Measurements from ENCODE around the gene ARMC9.
"Not testable (repeated sequence)": the region's sequence is repeated elsewhere in the genome, so short reads cannot be mapped to it uniquely, and the experiment has no call there.

Gene ARMC9, protein sequence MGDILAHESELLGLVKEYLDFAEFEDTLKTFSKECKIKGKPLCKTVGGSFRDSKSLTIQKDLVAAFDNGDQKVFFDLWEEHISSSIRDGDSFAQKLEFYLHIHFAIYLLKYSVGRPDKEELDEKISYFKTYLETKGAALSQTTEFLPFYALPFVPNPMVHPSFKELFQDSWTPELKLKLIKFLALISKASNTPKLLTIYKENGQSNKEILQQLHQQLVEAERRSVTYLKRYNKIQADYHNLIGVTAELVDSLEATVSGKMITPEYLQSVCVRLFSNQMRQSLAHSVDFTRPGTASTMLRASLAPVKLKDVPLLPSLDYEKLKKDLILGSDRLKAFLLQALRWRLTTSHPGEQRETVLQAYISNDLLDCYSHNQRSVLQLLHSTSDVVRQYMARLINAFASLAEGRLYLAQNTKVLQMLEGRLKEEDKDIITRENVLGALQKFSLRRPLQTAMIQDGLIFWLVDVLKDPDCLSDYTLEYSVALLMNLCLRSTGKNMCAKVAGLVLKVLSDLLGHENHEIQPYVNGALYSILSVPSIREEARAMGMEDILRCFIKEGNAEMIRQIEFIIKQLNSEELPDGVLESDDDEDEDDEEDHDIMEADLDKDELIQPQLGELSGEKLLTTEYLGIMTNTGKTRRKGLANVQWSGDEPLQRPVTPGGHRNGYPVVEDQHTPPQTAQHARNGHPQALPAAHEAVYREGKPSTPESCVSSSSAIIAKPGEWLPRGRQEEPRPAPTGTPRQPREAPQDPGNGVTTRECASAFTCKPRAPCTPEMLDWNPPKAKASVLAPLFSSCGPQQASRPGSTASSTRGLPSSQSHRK

DNA sequence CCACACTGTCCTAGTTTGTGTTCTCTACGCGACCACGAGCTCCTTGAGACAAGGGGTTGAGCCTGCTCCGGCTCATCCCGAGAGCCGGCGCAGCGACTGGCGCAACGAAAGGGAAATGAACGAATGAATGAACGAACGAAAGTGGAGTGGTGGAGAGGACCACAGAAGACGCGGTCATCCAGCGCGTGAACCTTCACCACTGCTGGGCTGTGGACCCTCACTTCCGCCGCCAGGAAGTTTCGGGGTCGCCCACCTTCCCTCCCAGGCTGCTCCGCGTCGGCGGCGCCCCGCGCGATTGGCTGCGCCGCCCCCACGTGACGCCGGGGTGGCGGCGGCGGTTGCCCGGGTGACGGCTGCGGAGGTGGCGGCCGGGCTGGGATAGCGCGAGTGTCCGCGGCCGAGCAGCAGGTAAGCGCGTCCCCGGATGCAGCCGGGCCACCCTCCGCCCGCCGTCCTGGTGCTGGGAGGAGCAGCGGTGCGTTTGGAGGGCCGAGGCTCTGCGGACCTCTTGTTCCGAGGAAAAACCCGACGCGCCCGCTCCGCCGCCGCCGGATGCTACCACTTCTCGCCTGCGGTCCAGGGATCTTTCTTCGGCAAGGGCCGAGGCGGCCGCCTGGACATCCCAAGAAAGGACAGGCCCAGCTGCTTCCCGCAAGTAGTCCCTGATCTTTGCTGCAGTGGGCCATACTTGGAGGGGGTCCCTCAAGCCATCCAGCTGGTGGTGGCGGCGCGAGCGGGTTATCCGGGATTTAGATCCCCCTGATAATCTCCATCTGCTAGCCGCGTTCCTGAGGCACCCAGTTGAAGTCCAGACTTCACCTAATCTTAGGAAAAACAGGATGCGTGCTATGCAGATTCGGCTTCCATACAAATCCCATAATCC, at the start of gene ARMC9:
TSS of gene ARMC9 (plus strand) at position 341 of the 883 bp plus-strand sequence. CDS start 7,608 bp downstream, outside the sequence.
- peak; percentile 86 for DNase-seq

DNA sequence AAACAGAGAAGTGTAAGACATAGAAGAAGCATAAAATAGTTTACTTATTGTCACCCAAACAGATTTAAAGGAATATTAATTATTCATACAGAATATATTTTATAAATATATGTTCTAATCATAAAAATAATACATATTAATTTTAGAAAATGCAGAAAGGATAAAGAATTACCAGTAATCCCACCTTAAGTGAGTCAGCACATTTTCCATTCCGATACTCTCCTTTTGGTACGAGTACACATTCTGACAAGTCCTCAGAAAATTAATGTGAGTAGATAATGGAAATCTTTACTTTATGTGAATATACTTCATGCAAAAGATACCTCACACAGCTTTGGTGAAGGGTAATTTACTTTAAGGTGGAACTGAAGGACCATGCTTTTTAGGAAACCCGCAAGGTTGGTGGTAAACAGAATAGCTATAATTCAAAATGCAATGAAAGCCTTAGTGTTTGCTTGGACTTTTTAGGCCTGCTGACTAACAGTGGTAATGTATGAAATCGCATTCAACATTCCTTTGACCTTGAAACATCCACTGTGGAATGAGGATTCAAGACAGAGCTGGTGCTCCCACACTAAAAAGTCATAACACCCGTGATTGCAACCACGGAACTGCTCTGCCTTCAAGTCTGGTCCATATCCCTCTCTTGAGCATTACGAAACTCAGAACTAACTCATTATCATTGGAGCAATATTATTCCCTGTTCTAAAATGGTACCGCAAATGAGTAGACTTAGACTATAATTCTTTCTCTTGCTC, 45.5 kb upstream of the ARMC9 start:
- no peak for DNase-seq

DNA sequence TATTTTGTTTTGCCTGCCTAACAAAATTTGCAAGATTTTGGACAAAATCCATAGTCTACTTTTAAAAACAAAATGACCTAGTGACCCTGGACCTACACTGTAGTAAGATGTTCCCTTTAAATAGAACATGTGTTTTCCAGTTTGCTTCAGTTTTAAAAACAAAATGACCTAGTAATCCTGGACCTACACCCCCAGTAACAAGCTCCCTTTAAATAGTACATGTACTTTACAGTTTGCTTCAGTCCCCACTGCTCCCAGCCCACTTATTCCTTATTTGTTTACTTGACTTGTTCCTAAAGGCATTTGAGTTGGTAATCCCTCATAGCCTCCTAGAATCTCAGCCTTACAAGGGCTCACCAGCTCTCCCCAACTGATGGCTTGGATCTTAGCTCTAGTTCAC, 39.1 kb upstream of the ARMC9 start:
- DNase-seq, result no peak

DNA sequence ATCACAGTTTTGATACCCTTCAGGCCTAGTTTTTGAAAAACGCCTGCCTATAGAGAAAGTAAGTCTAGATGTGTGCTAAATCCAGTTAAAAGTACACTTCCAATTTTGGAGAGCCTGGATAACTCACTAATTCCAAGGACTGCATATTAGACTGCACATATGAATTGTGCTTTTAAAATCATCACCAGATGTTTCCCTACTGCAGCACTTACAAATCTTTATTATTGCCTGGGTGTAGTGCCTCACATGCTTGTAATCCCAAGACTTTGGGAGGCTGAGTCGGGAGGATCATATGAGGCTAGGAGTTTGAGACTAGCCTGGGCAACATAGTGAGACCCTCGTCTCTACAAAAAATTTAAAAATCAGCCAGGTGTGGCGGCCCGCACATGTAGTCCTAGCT, 37.7 kb upstream of the ARMC9 start:
- DNase-seq, result no peak

DNA sequence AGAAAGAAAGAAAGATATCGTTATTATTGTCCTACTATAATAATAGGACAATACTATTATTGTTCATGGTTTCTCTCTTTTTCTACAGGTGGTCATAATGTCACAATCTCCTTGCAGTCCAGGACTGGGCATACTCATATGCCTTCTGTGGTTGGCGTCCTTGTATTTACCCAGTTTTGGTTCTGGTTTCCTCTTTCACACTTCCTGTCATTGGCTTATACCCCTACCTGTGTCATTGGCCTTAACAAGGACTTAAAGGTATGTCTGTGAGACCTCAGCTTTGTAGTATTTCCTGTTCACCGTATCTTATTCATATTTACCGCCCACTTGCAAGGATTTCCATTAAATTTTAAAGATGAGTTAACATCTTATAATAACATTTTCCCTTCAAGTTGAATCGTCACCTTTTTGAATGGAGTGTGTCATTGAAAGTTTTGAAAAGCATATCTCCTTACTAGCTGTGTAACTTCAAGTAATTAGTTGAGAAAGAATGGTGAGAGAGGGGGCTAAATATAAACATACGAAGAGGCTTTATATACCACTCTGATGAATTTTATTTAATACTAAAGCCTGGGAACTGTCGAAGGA, 37.1 kb upstream of the ARMC9 start:
- DNase-seq, result peak; percentile 20

DNA sequence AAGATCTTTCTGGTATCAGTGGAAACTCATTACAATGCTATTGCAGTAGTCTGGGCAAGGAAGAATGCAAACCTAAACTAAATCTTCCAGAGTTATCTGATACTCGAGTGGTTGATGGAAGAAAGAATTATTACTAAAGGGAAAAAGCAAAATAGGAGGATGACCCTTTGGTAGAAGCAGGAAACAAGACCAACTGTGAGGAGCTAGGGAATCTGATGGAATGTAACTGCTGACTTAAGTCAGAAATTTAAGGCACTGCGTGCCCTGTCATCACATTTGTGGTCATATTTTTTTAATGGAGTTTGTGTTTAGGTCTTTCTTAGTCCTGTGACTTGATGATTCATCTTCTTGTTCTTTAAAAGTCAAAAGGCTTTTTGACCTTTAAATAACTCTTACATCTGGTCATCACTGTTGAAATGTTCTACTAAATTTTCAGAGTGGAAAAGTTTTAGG, 36.5 kb upstream of the ARMC9 start:
- DNase-seq, result no peak

DNA sequence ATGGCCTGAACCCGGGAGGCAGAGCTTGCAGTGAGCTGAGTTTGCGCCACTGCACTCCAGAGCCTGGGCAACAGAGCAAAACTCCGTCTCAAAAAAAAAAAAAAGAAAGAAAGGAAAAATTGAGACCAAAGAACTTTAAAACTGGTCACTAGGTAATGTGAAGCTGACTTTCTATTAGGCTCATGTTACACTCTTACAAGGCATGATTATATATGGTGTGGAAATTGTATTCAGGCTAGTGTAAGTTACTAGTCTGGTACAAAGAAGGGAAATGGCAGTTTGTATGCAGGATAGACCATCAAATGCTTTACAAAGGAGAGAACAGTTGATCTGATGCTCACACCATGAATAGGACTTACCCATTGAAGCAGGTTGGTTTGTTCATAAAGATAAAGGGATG, 35.4 kb upstream of the ARMC9 start:
- DNase-seq, result no peak

DNA sequence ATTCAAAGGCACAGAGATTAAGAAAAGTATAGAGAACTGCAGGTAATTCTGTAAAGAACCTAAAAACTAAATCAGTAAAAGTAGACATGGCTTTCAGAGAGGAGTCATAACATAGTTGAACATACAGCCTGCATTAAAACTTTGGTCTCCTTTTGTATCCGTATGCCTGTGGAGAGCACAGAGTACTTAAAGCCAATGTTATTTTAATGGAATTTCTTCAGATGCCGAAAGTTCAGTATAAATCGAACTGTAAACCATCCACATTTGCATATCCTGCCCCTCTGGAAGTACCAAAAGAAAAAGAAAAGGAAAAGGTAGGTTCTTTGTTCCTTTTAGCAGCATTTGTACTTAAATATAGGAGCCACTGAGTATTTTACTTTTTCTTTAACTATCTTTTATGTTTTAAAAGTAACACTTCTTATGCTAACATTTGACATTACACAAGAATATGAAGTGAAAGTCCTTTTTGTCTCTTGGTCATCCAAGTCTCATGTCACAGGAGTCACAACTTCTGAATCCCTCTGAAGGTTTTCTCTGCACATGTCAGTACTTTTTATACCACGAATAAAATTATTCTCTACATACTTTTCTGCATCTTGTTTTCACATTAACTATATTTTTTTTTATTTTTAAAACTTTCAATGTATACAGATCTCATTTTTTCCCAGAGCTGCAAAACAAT, 34.9 kb upstream of the ARMC9 start:
- DNase-seq, result no peak

DNA sequence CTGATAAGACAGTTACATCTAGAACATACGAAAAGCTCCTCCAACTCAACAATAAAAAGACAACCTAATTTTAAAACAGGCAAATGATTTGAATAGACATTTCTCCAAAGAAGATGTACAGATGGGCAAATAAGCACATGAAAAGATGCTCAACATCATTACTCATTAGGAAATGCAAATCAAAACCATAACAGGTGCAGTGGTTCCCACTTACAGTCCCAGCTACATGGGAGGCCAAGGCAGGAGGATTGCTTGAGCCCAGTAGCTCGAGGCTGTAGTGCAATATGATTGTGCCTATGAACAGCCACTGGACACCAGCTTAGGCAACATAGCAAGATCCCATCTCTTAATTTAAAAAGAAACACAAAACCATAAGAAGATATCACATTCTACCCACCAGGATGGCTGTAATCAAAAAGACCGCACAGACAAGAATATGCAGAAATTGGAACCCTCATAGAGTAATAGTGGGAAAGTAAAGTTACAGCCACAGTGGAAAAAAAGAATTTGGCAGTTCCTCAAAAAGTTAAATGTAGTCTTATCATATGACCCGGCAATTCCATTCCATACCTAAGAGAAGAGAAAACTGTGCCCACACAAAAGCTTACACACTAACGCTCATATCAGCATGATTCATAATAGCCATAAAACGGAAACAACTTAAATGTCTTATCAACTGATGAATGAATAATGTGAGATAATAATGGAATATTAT, 30.5 kb upstream of the ARMC9 start:
- DNase-seq, result peak; percentile 7

DNA sequence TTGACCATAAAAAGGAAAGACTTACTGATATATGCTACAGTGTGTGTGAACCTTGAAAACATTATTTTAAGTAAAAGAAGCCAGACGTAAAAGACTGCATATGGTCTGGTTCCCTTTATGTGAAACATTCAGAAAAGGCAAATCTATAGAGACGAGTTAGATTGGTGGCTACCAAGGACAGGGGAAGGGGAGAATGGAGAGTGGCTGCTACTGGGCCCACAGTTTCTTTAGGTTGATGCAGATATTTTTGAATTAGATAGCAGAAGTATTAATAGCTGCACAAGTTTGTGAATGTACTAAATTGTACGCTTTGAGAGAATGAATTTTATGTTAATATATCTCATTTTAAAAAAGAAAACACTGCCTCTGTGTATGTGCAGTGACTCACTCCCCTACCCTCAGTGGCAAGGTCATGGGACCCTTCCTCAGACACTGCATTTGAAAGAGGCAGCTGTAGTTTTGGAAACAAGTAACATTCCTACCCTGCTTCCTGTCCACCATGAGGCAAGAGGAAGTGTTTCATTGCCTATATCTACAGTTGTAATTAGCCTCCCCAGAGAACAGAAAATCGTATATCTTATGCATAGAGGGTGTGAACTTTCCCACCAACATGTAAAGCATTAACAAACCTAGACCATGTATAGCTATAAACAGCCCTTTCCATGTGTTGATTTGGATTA, 29.8 kb upstream of the ARMC9 start:
- no peak for DNase-seq

DNA sequence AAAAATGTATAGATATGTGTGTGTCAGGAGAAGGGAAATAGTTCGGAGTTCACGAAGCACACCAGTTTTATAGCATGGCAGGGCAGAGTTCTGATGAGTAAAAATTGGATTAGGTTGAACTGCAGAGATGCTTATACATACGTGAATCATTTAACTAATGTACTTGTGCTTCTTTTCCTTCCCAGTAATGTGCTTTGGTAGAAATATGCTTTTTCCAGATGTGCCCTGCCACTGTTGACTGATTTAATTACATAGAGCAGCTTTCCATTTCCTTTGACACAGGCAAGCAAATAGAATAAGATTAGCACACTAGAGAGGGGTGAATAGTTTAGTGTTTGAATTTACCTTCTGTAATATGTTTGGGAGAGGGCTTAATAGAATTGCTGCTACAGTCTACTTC, 28.9 kb upstream of the ARMC9 start:
- no peak for DNase-seq

DNA sequence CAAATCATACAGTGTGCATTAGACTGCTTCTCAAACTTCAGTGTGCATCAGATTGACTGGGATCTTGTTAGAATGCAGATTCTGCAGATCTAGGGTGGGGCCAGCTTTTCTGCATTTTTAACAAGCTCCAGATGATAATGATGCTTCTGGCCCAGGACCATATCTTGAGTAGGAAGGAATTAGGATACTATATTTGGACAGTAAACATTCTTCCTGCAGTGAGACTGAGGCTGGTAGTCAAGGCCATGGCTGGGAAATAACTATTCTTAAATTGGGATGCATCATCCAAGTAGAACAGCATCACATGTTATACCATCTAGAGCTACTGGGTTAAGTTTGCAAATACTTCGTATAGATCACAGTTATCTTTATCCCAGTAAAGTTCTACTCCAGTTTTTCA, 28.4 kb upstream of the ARMC9 start:
- no peak for DNase-seq

DNA sequence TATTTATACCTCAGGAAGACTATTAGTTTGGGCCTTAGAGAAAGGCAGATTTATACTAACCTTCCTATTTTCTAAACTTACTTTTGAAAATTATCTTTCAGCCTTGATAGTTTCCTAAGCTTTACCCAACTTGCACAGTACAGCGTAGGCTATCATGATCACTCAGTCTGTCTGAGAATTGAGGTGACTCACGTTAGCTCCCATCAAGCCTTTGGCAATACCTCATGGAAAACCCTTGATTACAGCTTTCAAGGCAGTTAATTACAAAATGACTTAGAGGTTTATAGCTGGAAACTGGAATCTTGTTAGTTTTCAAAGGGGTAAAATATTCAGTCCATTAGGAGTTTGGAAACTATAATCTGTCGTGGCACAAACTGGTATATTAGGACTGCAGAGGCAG, 26.4 kb upstream of the ARMC9 start:
- DNase-seq, result no peak

DNA sequence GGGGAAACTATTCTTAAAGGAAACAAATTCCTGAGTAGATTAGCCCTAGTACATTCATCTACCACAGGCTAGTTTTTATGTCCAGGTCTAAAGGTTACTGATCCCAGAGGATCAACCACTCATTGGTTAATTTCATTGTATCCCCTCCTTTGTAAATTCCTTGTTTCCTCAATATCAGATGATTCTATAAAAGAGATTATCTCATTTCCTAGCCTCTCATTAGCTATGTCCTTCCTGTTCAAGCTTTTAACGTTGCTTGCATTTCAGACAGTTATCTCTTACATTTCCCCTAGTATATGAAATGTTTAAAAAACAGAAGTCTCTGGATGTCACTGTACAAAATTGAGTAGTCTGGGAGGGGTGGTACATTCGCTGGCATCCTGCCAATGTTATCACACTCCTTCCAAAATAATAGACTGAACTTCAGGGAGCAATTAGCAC, 24.2 kb upstream of the ARMC9 start:
- DNase-seq, result no peak

DNA sequence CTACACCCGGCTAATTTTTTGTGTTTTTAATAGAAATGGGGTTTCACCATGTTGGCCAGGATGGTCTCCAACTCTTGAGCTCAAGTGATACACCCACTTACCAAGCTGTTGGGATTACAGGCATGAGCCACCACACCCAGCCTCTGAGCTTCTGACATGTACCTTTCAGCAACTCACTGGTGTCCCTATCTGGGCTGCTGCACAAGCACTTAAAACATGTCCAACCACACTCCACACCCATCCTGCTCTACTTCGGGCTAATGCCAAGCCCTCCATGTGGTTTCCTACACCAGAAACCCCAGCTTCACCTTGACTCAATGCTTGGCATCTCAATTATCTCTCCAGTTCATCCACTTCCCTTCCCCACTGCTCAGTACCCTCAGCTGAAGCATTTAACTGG, 22.4 kb upstream of the ARMC9 start:
- DNase-seq, result no peak

DNA sequence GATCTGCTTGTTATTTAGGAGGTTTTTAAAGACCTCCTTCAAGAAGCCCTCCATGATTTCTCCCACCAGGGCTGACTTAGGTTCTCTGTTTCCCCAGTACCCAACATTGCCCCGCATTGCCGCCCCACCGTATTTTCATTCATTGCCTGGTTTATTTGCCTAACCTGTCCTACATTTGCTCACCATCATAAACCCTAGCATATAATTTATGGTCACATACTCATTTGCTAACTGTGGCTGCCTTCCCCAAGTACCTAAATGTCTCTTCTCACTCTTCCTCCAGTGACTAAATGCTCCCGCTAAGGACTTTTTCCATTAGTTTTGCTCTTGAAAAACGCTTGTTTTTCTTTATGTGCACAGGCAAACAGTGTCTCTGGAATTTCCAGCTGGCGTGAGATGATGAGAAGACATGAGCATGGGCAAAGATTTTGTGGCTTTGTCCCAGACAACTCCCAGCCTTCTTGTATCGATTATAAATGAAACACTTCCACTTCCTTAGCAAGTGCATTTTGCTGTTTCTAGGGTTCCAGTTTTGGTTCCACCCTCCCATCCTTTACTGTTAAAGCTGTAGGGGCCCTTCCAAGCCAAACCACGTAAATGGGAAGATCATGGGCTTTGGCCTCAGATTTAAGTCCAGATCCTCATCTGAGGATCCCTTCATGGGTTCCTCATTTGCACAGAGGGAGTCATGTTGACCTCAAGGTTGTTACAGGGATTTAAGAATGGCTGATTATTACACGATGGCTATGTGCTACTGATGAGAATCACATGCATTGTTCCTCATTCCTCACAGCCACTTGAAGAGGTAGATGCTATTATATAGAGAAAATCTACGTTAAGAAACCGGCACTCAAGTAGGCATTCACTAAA, 21.0 kb upstream of the ARMC9 start:
- no peak for DNase-seq

DNA sequence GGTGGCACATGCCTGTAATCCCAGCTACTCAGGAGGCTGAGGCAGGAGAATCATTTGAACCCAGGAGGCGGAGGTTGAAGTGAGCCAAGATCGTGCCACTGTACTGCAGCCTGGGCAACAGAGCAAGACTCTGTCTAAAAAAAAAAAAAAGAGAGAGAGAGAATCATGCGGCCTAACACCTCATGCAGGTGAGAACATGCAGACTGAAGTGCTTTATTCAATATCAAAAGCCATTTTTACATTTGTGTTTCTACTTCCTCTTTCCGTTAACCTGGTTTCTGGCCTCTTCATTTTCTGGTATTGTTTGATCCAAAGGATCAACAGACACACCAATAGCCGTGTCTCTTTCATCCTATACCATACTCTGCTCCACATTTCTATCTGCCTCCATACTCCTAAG, 19.6 kb upstream of the ARMC9 start:
- not testable (repeated sequence) for DNase-seq

DNA sequence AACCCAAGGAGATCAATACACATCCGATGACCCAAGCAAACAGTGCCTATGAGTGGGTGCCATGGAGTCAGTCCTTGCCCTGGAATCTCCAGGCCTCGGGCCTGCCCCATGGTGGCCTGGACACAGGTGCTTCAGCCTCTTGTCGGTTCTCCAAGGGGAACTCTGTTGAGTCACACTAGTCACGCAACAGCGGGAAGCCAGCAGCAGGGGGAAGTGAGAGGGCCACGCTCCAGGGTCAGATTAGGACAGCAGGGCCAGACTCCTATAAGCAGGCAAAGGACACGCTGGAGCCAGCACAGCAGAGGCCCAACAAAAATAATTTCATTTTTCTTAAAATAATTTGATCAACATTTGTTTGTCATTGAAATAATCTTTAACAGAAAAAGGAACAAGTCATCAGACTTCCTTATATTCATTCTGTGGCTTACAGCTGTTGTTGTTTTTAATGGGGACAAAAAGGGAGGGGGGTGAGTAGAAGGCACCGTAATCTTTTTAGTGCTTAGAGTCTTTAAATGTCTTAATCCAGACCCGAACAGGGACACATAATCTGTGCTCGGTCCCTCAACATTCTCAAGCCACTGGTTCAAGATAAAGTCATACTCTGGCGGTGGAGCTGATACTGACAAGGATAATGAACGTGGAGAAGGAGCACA, 16.4 kb upstream of the ARMC9 start:
- no peak for DNase-seq
